Spleen (tissue), 11 donors: Measurements from ENCODE around the gene PCDH8. TPM values are rescaled to one million over a fixed set of nuclear protein-coding genes. Genes with fewer than 3 reads are reported as not detected.

Source experiments
- DNase-seq: peaks from one replicate; pipeline ENCODE4 v3.0.0-alpha.2; 2020
- H3K27ac ChIP-seq, 8 donors: fragments of 200-600 bp; sonication (generic) in 7 of 8; 1 replicate in 4 of 8; 2 replicates in 4 of 8; pipeline versions ENCODE4 v1.5.0 to v1.8.0; 2016 to 2021; ENCODE audit warnings: inconsistent platforms in 4 of 8, mild to moderate bottlenecking in 4 of 8, moderate library complexity in 1 of 8
- H3K27me3 ChIP-seq, 7 donors: fragments of 200-600 bp; sonication (generic) in 6 of 7; replicated peaks in 1 of 7; 1 replicate in 4 of 7; 2 replicates in 3 of 7; pipeline versions ENCODE4 v1.5.0 to v1.8.0; 2016 to 2021; ENCODE audit warnings: inconsistent platforms in 3 of 7, mild to moderate bottlenecking in 1 of 7
- H3K36me3 ChIP-seq, 6 donors: fragments of 200-600 bp; sonication (generic) in 5 of 6; 1 replicate in 4 of 6; 2 replicates in 2 of 6; pipeline versions ENCODE4 v1.5.0 to v1.8.0; 2016 to 2021; ENCODE audit warnings: inconsistent platforms in 2 of 6
- H3K4me1 ChIP-seq, 6 donors: fragments of 200-600 bp; sonication (generic) in 5 of 6; 1 replicate in 3 of 6; 2 replicates in 3 of 6; pipeline versions ENCODE4 v1.5.0 to v1.8.0; 2016 to 2021; ENCODE audit warnings: inconsistent platforms in 3 of 6
- H3K4me3 ChIP-seq, 8 donors: fragments of 200-600 bp; sonication (generic) in 7 of 8; 1 replicate in 4 of 8; 2 replicates in 4 of 8; pipeline versions ENCODE4 v1.5.0 to v1.8.0; 2016 to 2021; ENCODE audit warnings: inconsistent platforms in 4 of 8, mild to moderate bottlenecking in 4 of 8, moderate library complexity in 2 of 8
- H3K9me3 ChIP-seq, 8 donors: fragments of 200-600 bp; sonication (generic) in 7 of 8; 1 replicate in 4 of 8; 2 replicates in 4 of 8; pipeline versions ENCODE4 v1.5.0 to v1.8.0; 2016 to 2021; ENCODE audit warnings: inconsistent platforms in 4 of 8
- CTCF ChIP-seq, 11 experiments: fragments of 200-600 bp in 7 of 11; fragments of 450-650 bp in 4 of 11; sonication (generic) in 4 of 11; IDR thresholded peaks in 8 of 11; conservative IDR thresholded peaks in 3 of 11; 1 replicate in 7 of 11; 2 replicates in 4 of 11; pipeline versions ENCODE4 v1.4.0 to v1.8.0; 2016 to 2021; ENCODE audit warnings: antibody characterized with exemption in 11 of 11, inconsistent platforms in 4 of 11, mild to moderate bottlenecking in 1 of 11
- POLR2A ChIP-seq, 3 donors: fragments of 450-650 bp; IDR thresholded peaks; one replicate each; pipeline ENCODE4 v1.5.1; 2017; ENCODE audit warnings: antibody characterized with exemption in 3 of 3, mild to moderate bottlenecking in 1 of 3
- POLR2AphosphoS5 ChIP-seq, 3 donors: sonication (generic); formaldehyde crosslinking; IDR thresholded peaks; one replicate each; pipeline ENCODE4 v1.5.1; 2017; ENCODE audit warnings: antibody characterized with exemption in 3 of 3
- WGBS, 5 donors: extraction: QIAGEN DNeasy Blood & Tissue Kit in 3 of 5; methylation state at CpG; one replicate each; pipeline versions ENCODE4 v1.1.5 to v1.1.7; 2013 to 2018; 5-methylcytosine and 5-hydroxymethylcytosine counted together
- intact Hi-C: fragments of 100-400 bp; cut with DNase I; formaldehyde crosslinking; loops from one replicate; pipeline ENCODE4 v1.15.0; 2023; ENCODE audit warnings: low total_unique reads
- polyA plus RNA-seq, 3 donors: library from polyadenylated mRNA; stranded (reverse); fragments of 200-250 nt; gene quantifications; one replicate each; pipeline ENCODE4 v1.2.1, GENCODE V29; 2013
- total RNA-seq, 7 donors: library from RNA; depleted of rRNA in 3 of 7; stranded (reverse); fragments of >200 nt in 3 of 7; fragmentation: NEBNext Ultra II Directional in 4 of 7; extraction: Animal tissue kit (Norgen Biotek cat#: 25700) in 4 of 7; gene quantifications; one replicate each; pipeline versions ENCODE4 v1.1.0 to v1.2.1, GENCODE V29; 2016 to 2021
- donor health status: healthy with polysubstance abuse.
- donor health status: DM: no; HTN: no; CAD: no; lungs with moderate emphysema.
- donor health status: DM: no; HTN: no; CAD: no.
- donor health status: Bipolar disorder and iron deficiency.
- donor health status: healthy.
- donor health status: DM: no; HTN: no; CAD: no.
- donor health status: DM: yes; HTN: yes; CAD: no.

Gene PCDH8
- total and polyA plus RNA-seq, 10 donors, result not detected

DNA sequence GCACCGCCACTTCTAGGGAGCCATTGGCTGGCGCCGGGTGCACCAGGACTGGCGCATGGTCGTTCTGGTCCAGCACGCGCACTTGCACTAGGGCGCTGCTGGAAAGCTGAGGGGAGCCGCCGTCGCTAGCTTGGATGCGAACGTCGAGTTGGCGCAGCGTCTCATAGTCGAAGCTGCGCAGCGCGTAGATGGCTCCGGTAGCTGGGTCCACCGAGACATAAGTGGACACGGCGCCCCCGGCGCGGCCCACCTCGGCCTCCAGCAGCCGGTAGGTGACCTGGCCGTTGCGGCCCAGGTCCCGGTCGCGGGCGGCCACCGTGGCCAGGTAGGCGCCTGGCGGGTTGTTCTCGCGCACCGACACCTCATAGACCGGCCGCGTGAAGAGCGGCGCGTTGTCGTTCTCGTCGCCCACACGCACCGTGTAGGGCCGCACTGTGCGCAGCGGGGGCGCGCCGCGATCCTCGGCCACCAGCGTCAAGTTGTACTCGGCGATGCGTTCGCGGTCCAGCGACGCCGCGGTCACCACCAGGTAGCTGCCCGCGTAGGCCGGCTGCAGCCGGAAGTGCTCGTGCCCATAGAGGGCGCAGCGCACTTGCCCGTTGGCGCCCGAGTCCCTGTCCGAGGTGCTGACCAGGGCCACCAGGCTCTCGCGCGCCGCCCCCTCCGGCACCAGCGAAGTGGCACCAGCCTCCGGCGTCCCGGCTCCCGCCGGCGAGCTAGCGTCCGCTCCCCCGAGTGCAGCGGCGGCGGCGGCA, 1.7 kb downstream of the PCDH8 start:
- intact Hi-C loops, result no loop called here
- no peak overlapping the region for H3K27ac ChIP-seq
- peaks cover 0 to 39% (median 0%) of the 10 kb centered on the region in 8 donors for H3K9me3 ChIP-seq
- H3K27me3 ChIP-seq, result peaks cover 20 to 100% (median 81%) of the 10 kb centered on the region in 7 donors
- WGBS, 5 donors, result 4 to 20% (median 8%) methylated on average over 9 to 100 of the region's 100 CpGs
- H3K4me1 ChIP-seq, result peaks cover 7 to 57% (median 28%) of the 10 kb centered on the region in 6 donors
- peak; percentile 78 for DNase-seq
- no peaks in the 10 kb centered on the region for H3K36me3 ChIP-seq
- H3K4me3 ChIP-seq, result peak overlapping the region in 6 of 8 donors; percentile 8 to 51 (median 13)
- no peak for TF ChIP-seq POLR2A (IDR thresholded peaks at IDR 0.05)
- no peak for TF ChIP-seq POLR2AphosphoS5 (IDR thresholded peaks at IDR 0.05)
- peak in 3 of 11 experiments; percentile 2 to 24 (median 10) for TF ChIP-seq CTCF (IDR thresholded peaks at IDR 0.05 in 8 of 11, conservative IDR thresholded peaks at IDR 0.05 in 3 of 11)

DNA sequence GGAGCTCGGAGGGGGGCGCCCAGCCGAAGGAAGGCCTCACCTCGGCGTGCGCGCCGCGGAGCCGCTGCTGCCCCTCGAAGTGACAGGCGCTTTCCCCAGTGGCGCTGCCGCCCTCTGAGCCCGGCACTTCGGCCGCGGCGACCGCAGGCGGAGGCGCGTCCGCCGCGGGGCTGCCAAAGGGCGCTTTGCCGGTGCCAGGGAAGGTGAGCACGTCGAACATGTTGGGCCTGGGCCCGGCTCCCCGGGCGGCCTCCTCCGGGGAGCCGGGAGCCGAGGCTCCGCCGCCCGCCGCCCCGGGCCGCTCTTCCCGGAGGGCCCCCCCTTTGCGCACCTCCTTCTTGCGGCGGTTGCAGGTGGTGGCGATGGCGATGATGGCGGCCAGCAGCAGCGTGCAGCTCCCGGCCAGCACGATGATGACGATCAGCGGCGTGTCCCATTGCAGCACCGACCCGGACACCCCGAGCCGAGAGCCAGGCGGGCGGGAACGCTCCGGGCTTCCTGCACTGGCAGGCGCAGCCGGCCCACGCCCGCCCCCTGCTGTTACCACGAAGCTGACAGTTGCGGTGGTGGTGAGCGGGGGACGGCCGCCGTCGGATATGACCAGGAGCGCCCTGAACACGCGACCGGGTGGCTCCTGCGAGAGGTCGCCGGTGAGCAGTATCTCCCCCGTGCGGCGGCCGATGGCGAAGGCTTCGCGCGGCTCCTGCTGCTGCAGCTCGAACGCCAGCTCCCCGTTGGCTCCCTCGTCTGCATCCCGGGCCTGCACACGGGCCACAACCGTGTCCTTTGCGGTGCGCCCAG, 2.5 kb downstream of the PCDH8 start:
- peaks cover 0 to 39% (median 0%) of the 10 kb centered on the region in 8 donors for H3K9me3 ChIP-seq
- peaks cover 20 to 97% (median 76%) of the 10 kb centered on the region in 7 donors for H3K27me3 ChIP-seq
- 2 to 5% (median 2%) methylated on average over 32 to 98 of the region's 98 CpGs for WGBS, 5 donors
- TF ChIP-seq CTCF (IDR thresholded peaks at IDR 0.05 in 8 of 11, conservative IDR thresholded peaks at IDR 0.05 in 3 of 11) (peak in 3 of 11 experiments; percentile 8 to 12 (median 9)), POLR2AphosphoS5 (IDR thresholded peaks at IDR 0.05) (no peak), POLR2A (IDR thresholded peaks at IDR 0.05) (no peak)
- peak overlapping the region in 6 of 8 donors; percentile 10 to 51 (median 16) for H3K4me3 ChIP-seq
- peaks cover 0 to 50% (median 21%) of the 10 kb centered on the region in 6 donors for H3K4me1 ChIP-seq
- DNase-seq, result peak; percentile 74
- H3K27ac ChIP-seq, result no peak overlapping the region
- H3K36me3 ChIP-seq, result no peaks in the 10 kb centered on the region
- intact Hi-C loops, result no loop called here

DNA sequence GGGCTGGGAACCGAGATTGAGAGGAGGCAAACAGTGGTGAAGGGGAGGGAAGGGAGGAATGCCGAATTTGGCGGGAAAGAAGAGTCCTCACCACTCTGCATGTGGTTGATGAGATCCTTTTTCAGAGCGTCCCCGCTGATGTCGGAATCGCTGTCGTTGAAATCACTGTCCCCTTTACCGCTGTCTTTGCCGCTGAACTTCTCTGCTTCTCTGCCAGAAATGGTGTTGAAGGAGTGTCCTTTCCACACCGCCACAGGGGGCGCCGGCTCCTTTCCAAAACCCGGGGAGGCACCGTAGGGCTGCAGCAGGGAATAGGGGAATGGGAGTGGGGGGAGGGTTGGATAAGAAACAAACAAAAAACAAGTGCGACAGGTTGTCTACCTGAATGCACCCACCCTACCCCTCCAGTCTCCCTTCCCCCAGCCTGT, 3.1 kb downstream of the PCDH8 start:
- intact Hi-C loops, result no loop called here
- TF ChIP-seq POLR2AphosphoS5 (IDR thresholded peaks at IDR 0.05), result no peak
- TF ChIP-seq POLR2A (IDR thresholded peaks at IDR 0.05), result no peak
- no peak for TF ChIP-seq CTCF (IDR thresholded peaks at IDR 0.05 in 8 of 11, conservative IDR thresholded peaks at IDR 0.05 in 3 of 11)
- Histone ChIP-seq H3K27ac (no peak overlapping the region), H3K4me1 (peaks cover 0 to 43% (median 14%) of the 10 kb centered on the region in 6 donors), H3K27me3 (peaks cover 20 to 97% (median 70%) of the 10 kb centered on the region in 7 donors), H3K9me3 (peaks cover 0 to 38% (median 0%) of the 10 kb centered on the region in 8 donors), H3K4me3 (peak overlapping the region in 4 of 8 donors; percentile 12 to 51 (median 16)), H3K36me3 (no peaks in the 10 kb centered on the region)
- WGBS, 5 donors, result 4 to 16% (median 9%) methylated on average over 11 to 16 of the region's 16 CpGs
- DNase-seq, result no peak
